ENCODE results near the gene RNASEH2B. TPM values are rescaled to one million over a fixed set of nuclear protein-coding genes. Genes with fewer than 3 reads are reported as not detected.

Gene RNASEH2B
- total and polyA plus RNA-seq, 2 donors (not counting 1 experiment from before 2014, with no cell fraction given) = 64.0 to 151 TPM

DNA sequence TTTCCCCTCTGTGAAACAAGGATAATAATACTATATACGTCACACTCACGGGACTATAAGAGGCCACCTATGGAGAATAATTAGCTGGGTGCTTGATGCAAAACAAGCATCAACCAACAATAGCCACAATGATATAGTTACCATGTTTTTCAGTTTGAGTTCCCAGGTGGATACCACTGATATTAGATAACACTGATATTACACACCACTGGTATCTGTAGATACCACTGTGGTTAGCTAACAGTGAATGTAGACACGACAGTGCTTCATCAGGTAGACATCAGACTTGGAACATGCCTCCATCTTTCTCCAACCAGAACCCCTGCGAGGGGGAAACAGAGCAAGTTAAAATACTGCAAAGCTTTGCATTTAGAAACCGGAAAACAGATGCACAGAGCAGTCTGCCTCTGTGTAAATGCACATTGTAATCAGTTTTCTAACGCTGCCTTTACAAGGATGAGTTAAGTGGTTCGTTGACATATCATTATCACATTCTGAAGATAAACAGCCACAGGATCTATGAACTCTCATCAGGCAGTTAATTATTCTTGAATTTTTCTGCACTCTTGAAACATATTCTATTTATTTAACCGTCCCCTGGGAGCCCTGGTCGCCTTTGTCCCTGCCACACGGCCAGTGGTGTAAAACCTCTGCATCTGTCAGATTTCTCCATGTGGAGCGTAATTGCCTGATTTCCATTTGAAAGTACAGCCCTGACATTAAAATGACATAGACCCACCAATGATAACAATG lies 80.7 kb downstream of the RNASEH2B start:
- Histone ChIP-seq H3K27me3 (replicated peaks in 1 of 4; ENCODE audit: control extremely low read depth in 1 of 4, control insufficient read depth in 3 of 4, insufficient read depth in 4 of 4, low read length in 3 of 4) (no peaks in the 10 kb centered on the region), H3K4me3 (ENCODE audit: control extremely low read depth in 1 of 5, extremely low read depth in 1 of 5, insufficient read depth in 1 of 5, low read depth in 2 of 5, low read length in 4 of 5) (no peak overlapping the region), H3K4me2 (replicated peaks; ENCODE audit: low read depth, low read length, poor library complexity, severe bottlenecking) (no peak overlapping the region), H2AFZ (ENCODE audit: insufficient read depth, low read depth, low read length, poor library complexity, severe bottlenecking) (no peak overlapping the region), H3K79me2 (ENCODE audit: control insufficient read depth, insufficient read depth, low read length) (no peaks in the 10 kb centered on the region), H3K9me3 (ENCODE audit: control extremely low read depth in 1 of 3, control insufficient read depth in 2 of 3, insufficient read depth in 1 of 3, low read length in 2 of 3) (no peaks in the 10 kb centered on the region), H3K4me1 (ENCODE audit: control insufficient read depth in 2 of 2, insufficient read depth in 2 of 2, low read length in 2 of 2) (peaks cover 16 to 19% of the 10 kb centered on the region in 2 donors), H3K9ac (ENCODE audit: low read length) (no peak overlapping the region), H4K20me1 (ENCODE audit: control insufficient read depth, insufficient read depth, low read length, poor library complexity, severe bottlenecking) (no peaks in the 10 kb centered on the region), H3K27ac (ENCODE audit: low read length in 2 of 2) (no peak overlapping the region), H3K36me3 (replicated peaks in 1 of 2; ENCODE audit: control extremely low read depth in 1 of 2, control insufficient read depth in 1 of 2, extremely low read depth in 1 of 2, insufficient read depth in 2 of 2, low read length in 1 of 2) (peaks cover 1 to 4% of the 10 kb centered on the region in 2 experiments)
- 71% methylated on average over 7 of the region's 11 CpGs for WGBS (ENCODE audit: insufficient coverage)
- CTCF ChIA-PET = no interaction called here
- H3K27ac Mint-ChIP-seq = peak overlapping the region; percentile 21
- ATAC-seq (ENCODE audit: low read depth) = no peak
- peaks cover 30% of the 10 kb centered on the region for H3K4me1 Mint-ChIP-seq
- POLR2A ChIA-PET = no interaction called here
- intact Hi-C loops (cut with micrococcal nuclease) = no loop called here
- DNase-seq = no peak
- TF ChIP-seq EZH2 (IDR thresholded peaks at IDR 0.05; ENCODE audit: borderline replicate concordance, insufficient read depth, low read depth, low read length, poor library complexity, severe bottlenecking) = no peak
- TF ChIP-seq, protein P1, sequence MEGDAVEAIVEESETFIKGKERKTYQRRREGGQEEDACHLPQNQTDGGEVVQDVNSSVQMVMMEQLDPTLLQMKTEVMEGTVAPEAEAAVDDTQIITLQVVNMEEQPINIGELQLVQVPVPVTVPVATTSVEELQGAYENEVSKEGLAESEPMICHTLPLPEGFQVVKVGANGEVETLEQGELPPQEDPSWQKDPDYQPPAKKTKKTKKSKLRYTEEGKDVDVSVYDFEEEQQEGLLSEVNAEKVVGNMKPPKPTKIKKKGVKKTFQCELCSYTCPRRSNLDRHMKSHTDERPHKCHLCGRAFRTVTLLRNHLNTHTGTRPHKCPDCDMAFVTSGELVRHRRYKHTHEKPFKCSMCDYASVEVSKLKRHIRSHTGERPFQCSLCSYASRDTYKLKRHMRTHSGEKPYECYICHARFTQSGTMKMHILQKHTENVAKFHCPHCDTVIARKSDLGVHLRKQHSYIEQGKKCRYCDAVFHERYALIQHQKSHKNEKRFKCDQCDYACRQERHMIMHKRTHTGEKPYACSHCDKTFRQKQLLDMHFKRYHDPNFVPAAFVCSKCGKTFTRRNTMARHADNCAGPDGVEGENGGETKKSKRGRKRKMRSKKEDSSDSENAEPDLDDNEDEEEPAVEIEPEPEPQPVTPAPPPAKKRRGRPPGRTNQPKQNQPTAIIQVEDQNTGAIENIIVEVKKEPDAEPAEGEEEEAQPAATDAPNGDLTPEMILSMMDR (IDR thresholded peaks at IDR 0.05) = no peak
- no peak overlapping the region for H3K4me3 Mint-ChIP-seq
- H3K9me3 Mint-ChIP-seq (ENCODE audit: insufficient read depth) = no peaks in the 10 kb centered on the region
- no peaks in the 10 kb centered on the region for H3K27me3 Mint-ChIP-seq

GRCh38 chr13:50990818-50991506 lies 81.4 kb downstream of the RNASEH2B start:
- Histone ChIP-seq H3K4me1 (ENCODE audit: control insufficient read depth in 2 of 2, insufficient read depth in 2 of 2, low read length in 2 of 2) (peaks cover 16 to 19% of the 10 kb centered on the region in 2 donors), H3K27me3 (replicated peaks in 1 of 4; ENCODE audit: control extremely low read depth in 1 of 4, control insufficient read depth in 3 of 4, insufficient read depth in 4 of 4, low read length in 3 of 4) (no peaks in the 10 kb centered on the region), H2AFZ (ENCODE audit: insufficient read depth, low read depth, low read length, poor library complexity, severe bottlenecking) (no peak overlapping the region), H3K9ac (ENCODE audit: low read length) (no peak overlapping the region), H3K4me3 (ENCODE audit: control extremely low read depth in 1 of 5, extremely low read depth in 1 of 5, insufficient read depth in 1 of 5, low read depth in 2 of 5, low read length in 4 of 5) (no peak overlapping the region), H3K36me3 (replicated peaks in 1 of 2; ENCODE audit: control extremely low read depth in 1 of 2, control insufficient read depth in 1 of 2, extremely low read depth in 1 of 2, insufficient read depth in 2 of 2, low read length in 1 of 2) (peaks cover 1 to 4% of the 10 kb centered on the region in 2 experiments), H3K9me3 (ENCODE audit: control extremely low read depth in 1 of 3, control insufficient read depth in 2 of 3, insufficient read depth in 1 of 3, low read length in 2 of 3) (no peaks in the 10 kb centered on the region), H3K79me2 (ENCODE audit: control insufficient read depth, insufficient read depth, low read length) (no peaks in the 10 kb centered on the region), H3K27ac (ENCODE audit: low read length in 2 of 2) (peak overlapping the region in 1 of 2 donors; percentile 70), H4K20me1 (ENCODE audit: control insufficient read depth, insufficient read depth, low read length, poor library complexity, severe bottlenecking) (no peaks in the 10 kb centered on the region), H3K4me2 (replicated peaks; ENCODE audit: low read depth, low read length, poor library complexity, severe bottlenecking) (no peak overlapping the region)
- DNase-seq (no peak), ATAC-seq (ENCODE audit: low read depth) (no peak)
- 94% methylated on average over 13 of the region's 22 CpGs for WGBS (ENCODE audit: insufficient coverage)
- no peaks in the 10 kb centered on the region for H3K9me3 Mint-ChIP-seq (ENCODE audit: insufficient read depth)
- peak overlapping the region; percentile 50 for H3K27ac Mint-ChIP-seq
- intact Hi-C loops (cut with micrococcal nuclease) = no loop called here
- ChIA-PET CTCF (no interaction called here), POLR2A (no interaction called here)
- H3K4me1 Mint-ChIP-seq = peaks cover 30% of the 10 kb centered on the region
- TF ChIP-seq, protein P1 (IDR thresholded peaks at IDR 0.05) = no peak
- no peak for TF ChIP-seq EZH2 (IDR thresholded peaks at IDR 0.05; ENCODE audit: borderline replicate concordance, insufficient read depth, low read depth, low read length, poor library complexity, severe bottlenecking)
- no peak overlapping the region for H3K4me3 Mint-ChIP-seq
- H3K27me3 Mint-ChIP-seq = no peaks in the 10 kb centered on the region
